Endodermal cell (in vitro differentiated cells): ENCODE measurements around the gene SCFD2. TPM values are rescaled to one million over a fixed set of nuclear protein-coding genes. Genes with fewer than 3 reads are reported as not detected.

Experiments used
- DNase-seq: peaks from one replicate; pipeline ENCODE4 v3.0.0-alpha.2; 2017
- H3K27ac ChIP-seq: 2 replicates; pipeline ENCODE4 v1.5.1; 2013; ENCODE audit warnings: mild to moderate bottlenecking, low read depth, low read length, moderate library complexity
- H3K27me3 ChIP-seq: 2 replicates; pipeline ENCODE4 v1.6.1; 2013; ENCODE audit warnings: mild to moderate bottlenecking, low read length, moderate library complexity; ENCODE audit not compliant: insufficient read depth, control insufficient read depth, poor library complexity, severe bottlenecking
- H3K36me3 ChIP-seq: 2 replicates; pipeline ENCODE4 v1.7.0; 2013; ENCODE audit warnings: mild to moderate bottlenecking, low read length, moderate library complexity; ENCODE audit not compliant: control insufficient read depth, insufficient read depth
- H3K4me1 ChIP-seq: one replicate; pipeline ENCODE4 v1.7.0; 2013; ENCODE audit warnings: low read length; ENCODE audit not compliant: control insufficient read depth, insufficient read depth
- H3K4me3 ChIP-seq: 2 replicates; pipeline ENCODE4 v1.5.1; 2013; ENCODE audit warnings: mild to moderate bottlenecking, low read length, moderate library complexity
- H3K9ac ChIP-seq: 2 replicates; pipeline ENCODE4 v1.6.1; 2013; ENCODE audit warnings: mild to moderate bottlenecking, low read length, moderate library complexity; ENCODE audit not compliant: poor library complexity, severe bottlenecking; ENCODE audit errors: extremely low read depth
- H3K9me3 ChIP-seq: 2 replicates; pipeline ENCODE4 v1.6.1; 2013; ENCODE audit warnings: mild to moderate bottlenecking, low read length, moderate library complexity; ENCODE audit not compliant: control insufficient read depth
- H3K27ac Mint-ChIP-seq: 2 replicates; pipeline ENCODE4 v1.8.0; 2020; ENCODE audit warnings: mixed read lengths
- H3K27me3 Mint-ChIP-seq: 2 replicates; pipeline ENCODE4 v1.8.0; 2021; ENCODE audit warnings: mild to moderate bottlenecking, mixed read lengths; ENCODE audit not compliant: insufficient read depth
- H3K36me3 Mint-ChIP-seq: 2 replicates; pipeline ENCODE4 v1.8.0; 2020; ENCODE audit warnings: low read depth, mixed read lengths
- H3K4me1 Mint-ChIP-seq: 2 replicates; pipeline ENCODE4 v1.8.0; 2020; ENCODE audit warnings: mixed read lengths
- H3K4me3 Mint-ChIP-seq: 2 replicates; pipeline ENCODE4 v1.8.0; 2020; ENCODE audit warnings: mild to moderate bottlenecking, moderate library complexity, mixed read lengths
- H3K9me3 Mint-ChIP-seq: 2 replicates; pipeline ENCODE4 v1.8.0; 2020; ENCODE audit warnings: mild to moderate bottlenecking, mixed read lengths
- WGBS, 2 experiments: methylation state at CpG; one replicate each; pipeline versions ENCODE4 v1.1.5 to v1.1.7; 2013; ENCODE audit warnings: missing lambda C conversion rate in 2 of 2, mixed read lengths in 1 of 2; ENCODE audit not compliant: insufficient coverage in 1 of 2, insufficient read length in 1 of 2; 5-methylcytosine and 5-hydroxymethylcytosine counted together
- total RNA-seq, 2 donors: library from RNA; stranded (reverse); fragmentation: NEBNext Ultra II Directional in 1 of 2; extraction: Animal tissue kit (Norgen Biotek cat#: 25700) in 1 of 2; gene quantifications; 2 replicates in 1 of 2; 3 replicates in 1 of 2; pipeline ENCODE4 v1.2.1, GENCODE V29; 2021
- TF ChIP-seq, protein P1 (sequence below): fragments of 200-600 bp; sonication (generic); conservative IDR thresholded peaks from 2 replicates; pipeline ENCODE4 v1.5.0; 2021; ENCODE audit warnings: antibody characterized with exemption, mild to moderate bottlenecking

The SCFD2 gene
- total RNA-seq, 2 donors from 2014 or later: 5.7 to 6.5 TPM

DNA sequence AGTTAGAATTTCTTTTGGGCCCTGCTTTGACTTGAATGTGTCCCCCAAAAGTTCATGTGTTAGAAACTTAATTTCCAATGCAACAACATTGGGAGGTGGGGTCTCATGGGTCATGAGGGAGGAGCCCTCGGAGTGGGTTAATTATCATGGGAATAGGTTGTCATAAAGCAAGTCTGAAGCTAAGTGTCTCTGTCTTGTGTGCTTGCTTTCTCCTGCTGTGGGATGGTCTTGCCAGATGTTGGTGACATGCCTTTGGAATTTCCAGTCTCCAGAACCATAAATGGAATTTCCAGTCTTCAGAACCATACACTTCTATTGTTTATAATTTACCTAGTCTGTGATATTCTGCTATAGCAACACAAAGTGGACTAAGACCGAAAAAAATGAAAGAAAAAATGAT is 432.1 kb downstream of the SCFD2 start:
- H3K4me1 Mint-ChIP-seq: peaks cover 17% of the 10 kb centered on the region
- 90 to 100% methylated on average over 1 to 2 of the region's 2 CpGs for WGBS, 2 experiments
- no peaks in the 10 kb centered on the region for H3K36me3 Mint-ChIP-seq
- TF ChIP-seq, protein P1, sequence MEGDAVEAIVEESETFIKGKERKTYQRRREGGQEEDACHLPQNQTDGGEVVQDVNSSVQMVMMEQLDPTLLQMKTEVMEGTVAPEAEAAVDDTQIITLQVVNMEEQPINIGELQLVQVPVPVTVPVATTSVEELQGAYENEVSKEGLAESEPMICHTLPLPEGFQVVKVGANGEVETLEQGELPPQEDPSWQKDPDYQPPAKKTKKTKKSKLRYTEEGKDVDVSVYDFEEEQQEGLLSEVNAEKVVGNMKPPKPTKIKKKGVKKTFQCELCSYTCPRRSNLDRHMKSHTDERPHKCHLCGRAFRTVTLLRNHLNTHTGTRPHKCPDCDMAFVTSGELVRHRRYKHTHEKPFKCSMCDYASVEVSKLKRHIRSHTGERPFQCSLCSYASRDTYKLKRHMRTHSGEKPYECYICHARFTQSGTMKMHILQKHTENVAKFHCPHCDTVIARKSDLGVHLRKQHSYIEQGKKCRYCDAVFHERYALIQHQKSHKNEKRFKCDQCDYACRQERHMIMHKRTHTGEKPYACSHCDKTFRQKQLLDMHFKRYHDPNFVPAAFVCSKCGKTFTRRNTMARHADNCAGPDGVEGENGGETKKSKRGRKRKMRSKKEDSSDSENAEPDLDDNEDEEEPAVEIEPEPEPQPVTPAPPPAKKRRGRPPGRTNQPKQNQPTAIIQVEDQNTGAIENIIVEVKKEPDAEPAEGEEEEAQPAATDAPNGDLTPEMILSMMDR: no peak
- no peaks in the 10 kb centered on the region for H3K27me3 ChIP-seq
- H3K9me3 Mint-ChIP-seq: peaks cover 4% of the 10 kb centered on the region
- H3K9me3 ChIP-seq: no peaks in the 10 kb centered on the region
- H3K9ac ChIP-seq: no peak overlapping the region
- no peaks in the 10 kb centered on the region for H3K36me3 ChIP-seq
- H3K4me3 ChIP-seq: no peak overlapping the region
- no peak overlapping the region for H3K27ac Mint-ChIP-seq
- H3K4me3 Mint-ChIP-seq: no peak overlapping the region
- no peak for DNase-seq
- H3K27ac ChIP-seq: no peak overlapping the region
- peaks cover 2% of the 10 kb centered on the region for H3K27me3 Mint-ChIP-seq
- peaks cover 7% of the 10 kb centered on the region for H3K4me1 ChIP-seq

DNA sequence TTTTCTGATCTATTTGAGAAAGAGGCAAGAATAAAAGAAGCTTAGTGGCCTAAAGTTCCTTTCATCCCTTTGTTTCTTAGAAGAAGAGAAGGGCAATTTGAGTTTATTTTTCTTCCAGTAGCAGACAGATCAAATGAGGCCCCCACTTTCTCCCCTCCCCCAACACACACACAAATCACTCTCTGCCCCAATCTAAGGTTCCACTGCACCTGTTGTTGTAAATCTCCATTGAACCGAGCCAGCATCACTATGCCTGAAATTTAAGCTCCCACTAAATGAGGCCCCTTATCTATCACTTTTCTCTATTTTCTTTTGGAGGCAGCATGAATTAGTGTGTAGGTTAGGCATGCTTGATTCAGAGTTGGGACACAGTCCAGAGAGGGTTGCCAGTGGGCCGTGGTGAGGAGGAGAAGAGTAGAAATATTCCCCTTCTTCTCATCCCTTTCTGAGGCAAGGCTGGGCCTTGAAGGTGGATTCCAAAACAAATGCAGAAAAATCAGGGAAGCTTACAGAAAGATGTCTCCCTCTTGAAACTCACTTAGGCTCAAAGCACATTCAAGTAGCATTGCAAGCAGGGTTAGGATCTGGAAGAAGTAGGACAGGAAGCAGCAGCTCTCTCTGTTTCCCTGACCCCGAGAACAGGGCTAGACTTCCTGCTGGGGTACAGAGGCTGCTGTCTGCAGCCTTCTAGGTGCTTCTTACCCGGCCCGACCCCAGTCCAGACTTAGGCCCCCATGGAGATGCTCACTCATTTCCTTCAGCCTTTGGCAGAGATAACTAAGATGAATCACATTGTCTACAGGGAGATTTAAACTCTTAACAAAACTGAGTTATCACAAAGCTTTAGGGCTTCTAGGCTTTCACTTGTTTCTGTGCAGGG is 433.0 kb downstream of the SCFD2 start:
- H3K27ac Mint-ChIP-seq: no peak overlapping the region

DNA sequence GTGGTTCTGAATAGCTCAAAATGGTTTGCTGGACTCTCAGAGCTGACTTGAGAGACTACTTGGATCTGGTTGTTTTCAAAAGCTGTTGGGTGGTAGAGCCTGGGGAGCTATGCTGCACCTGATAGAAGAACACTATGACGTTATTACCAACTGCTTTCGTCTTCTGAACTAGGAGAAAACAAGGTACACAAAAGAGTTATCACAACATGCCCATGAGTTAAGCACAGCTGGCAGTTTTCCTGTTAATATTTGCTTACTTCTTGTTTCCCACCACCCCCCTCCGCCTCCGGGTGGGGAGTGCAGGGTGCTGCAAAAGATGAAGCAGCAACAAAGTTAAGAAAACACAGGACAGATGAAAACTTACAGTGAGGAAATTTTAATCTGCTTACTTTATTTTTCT is 434.6 kb downstream of the SCFD2 start:
- Mint-ChIP-seq H3K9me3 (peaks cover 4% of the 10 kb centered on the region), H3K4me3 (no peak overlapping the region), H3K27ac (no peak overlapping the region), H3K27me3 (no peaks in the 10 kb centered on the region), H3K4me1 (peaks cover 24% of the 10 kb centered on the region), H3K36me3 (no peaks in the 10 kb centered on the region)
- H3K36me3 ChIP-seq: no peaks in the 10 kb centered on the region
- peaks cover 11% of the 10 kb centered on the region for H3K4me1 ChIP-seq
- no peaks in the 10 kb centered on the region for H3K27me3 ChIP-seq
- H3K9ac ChIP-seq: no peak overlapping the region
- no peak overlapping the region for H3K4me3 ChIP-seq
- TF ChIP-seq, protein P1: no peak
- H3K27ac ChIP-seq: no peak overlapping the region
- no peak for DNase-seq
- 89 to 98% methylated on average over 4 of the region's 4 CpGs for WGBS, 2 experiments
- no peaks in the 10 kb centered on the region for H3K9me3 ChIP-seq

More for the DNA sequence above, 433.0 kb downstream of the SCFD2 start:
- Mint-ChIP-seq H3K4me1 (peaks cover 17% of the 10 kb centered on the region), H3K36me3 (no peaks in the 10 kb centered on the region), H3K9me3 (peaks cover 4% of the 10 kb centered on the region), H3K27me3 (peaks cover 2% of the 10 kb centered on the region), H3K4me3 (no peak overlapping the region)
- WGBS, 2 experiments: 71% methylated on average over 5 of the region's 5 CpGs; no CpG with 5 or more reads in 1 of the 2 experiments
- DNase-seq: no peak
- Histone ChIP-seq H3K36me3 (no peaks in the 10 kb centered on the region), H3K4me1 (peaks cover 7% of the 10 kb centered on the region), H3K4me3 (no peak overlapping the region), H3K9ac (no peak overlapping the region), H3K9me3 (no peaks in the 10 kb centered on the region), H3K27ac (no peak overlapping the region), H3K27me3 (no peaks in the 10 kb centered on the region)
- TF ChIP-seq, protein P1: no peak
